ENCODE results near the gene RBM33.

RBM33 gene

DNA sequence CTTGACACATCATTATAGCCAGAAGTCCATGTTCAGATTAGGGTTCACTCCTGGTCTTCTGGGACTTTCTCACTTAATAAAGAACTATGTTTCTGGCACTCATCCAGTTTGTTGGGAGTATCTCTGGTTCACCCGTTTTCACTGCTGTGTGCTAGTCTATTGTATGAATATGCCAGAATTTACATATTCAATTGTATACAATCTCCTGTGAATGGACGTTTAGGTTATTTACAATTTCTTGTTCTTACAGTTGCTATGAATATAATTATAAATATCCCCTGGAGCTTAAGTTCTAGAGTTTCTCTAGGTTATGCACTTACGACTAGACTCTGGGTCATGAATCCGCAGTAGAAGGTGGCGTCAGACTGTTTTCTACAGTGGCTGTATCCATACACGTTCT is 20.0 kb upstream of the RBM33 start:
- no peak for DNase-seq (ENCODE audit: low spot score)

DNA sequence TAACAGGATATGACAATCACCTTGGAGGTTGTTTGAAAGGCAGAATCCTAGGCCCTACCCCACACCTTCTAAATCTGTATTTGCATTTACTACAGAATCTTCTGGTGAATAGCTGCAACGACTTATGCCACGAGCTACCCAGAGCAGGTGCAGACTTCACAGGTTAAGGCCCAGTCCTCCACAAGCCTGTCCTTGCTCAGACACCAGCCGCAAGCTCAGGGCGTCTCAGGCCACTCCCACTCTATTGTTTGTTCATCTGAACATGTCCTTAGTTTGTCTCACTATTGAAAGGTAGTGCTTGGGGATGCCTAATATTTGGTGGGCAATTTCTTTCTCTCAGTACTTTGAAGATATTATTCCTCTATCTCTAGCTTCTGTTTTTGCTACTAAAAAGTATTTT is 18.9 kb upstream of the RBM33 start:
- DNase-seq (ENCODE audit: low spot score), result no peak

DNA sequence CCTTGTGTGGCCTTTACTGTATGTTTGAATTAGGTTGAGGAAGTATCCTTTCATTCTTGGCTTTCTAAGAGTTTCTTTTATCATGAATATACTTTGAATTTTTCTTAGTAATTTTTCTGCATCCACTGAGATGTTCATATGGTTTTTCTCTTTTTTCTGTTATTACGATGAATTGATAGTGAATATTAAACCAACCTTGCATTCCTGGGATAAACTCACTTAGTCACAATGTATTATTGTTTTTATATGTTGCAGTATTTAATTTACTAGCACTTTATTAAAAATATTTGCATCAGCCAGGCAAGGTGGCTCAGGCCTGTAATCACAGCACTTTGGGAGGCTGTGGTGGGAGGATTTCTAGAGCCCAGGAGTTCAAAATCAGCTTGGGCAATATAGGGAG is 15.3 kb upstream of the RBM33 start:
- no peak for DNase-seq (ENCODE audit: low spot score)

DNA sequence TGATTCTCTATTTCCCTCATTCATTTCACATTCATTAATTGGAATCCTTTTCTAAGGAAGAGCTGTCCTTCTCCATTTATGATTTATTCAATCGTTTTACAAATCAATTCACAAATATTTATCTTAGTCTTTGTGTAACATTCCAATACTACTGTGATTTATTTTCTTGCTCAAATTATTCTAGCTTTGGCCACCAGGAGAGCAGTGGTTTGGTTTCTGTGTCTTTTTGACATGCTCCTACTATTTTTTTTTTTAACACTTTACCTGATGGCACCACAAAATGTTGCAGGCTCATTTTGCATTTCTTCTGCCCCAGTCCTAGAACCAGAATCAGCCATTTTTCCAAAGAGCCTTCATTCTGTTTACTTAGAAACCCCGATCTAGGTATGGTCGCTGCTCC is 13.3 kb upstream of the RBM33 start:
- DNase-seq (ENCODE audit: low spot score), result no peak

DNA sequence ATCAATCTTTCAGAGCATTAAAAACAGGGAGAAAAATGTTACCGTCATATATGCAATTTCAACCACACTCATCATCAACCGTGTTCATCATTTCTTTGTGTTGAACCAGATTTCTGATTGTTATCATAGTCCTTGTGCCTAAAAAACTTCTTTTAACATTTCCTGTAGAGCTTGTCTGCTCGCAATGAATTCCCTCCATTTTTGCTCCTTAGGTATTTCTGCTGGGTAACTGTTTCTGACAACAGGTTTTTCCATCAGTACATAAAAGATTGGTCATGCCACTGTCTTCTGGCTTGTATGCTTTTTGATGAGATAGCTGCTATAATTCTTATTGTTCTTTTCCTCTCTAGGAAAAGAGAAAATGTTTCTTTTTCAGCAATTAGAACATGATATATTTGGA is 8.6 kb upstream of the RBM33 start:
- no peak for DNase-seq (ENCODE audit: low spot score)

DNA sequence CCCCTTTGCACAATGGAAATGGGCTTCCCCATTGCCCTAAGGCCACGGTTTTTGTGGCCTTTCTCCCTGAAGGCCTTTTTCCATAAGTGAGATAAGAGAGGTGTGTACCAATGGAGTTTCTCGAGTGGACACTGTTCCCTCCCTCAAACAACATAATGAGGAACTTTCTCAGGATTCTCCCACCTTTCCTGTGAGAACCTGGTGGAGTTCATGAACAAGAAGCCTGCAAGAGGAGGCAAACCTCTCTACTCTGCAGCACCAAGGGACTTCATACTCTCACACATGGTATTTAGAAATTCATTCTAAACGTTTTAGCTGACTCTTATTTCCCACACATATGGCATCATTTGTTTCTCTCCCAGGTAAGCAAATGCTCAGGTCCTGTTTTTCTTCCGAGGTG is 7.3 kb upstream of the RBM33 start:
- no peak for DNase-seq (ENCODE audit: low spot score)

DNA sequence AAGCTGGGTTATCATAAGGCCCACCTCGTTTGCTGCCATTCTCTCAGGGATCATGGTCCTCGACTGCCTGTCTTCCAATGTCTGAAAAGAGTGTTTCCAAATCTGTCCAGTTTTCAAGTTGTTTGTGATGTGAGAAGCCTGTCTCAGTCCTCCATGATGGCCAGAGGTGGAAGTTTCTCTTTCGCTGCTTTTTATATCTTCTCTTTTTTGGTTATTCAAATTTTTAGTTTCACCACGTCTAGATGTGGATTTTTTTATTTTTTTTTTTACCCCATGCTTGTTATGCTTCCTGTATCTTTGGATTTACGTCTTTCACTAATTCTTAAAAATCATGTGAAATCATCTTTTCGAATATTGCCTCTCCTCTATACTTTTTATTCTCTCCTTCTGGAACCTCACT is 6.1 kb upstream of the RBM33 start:
- DNase-seq (ENCODE audit: low spot score), result no peak

DNA sequence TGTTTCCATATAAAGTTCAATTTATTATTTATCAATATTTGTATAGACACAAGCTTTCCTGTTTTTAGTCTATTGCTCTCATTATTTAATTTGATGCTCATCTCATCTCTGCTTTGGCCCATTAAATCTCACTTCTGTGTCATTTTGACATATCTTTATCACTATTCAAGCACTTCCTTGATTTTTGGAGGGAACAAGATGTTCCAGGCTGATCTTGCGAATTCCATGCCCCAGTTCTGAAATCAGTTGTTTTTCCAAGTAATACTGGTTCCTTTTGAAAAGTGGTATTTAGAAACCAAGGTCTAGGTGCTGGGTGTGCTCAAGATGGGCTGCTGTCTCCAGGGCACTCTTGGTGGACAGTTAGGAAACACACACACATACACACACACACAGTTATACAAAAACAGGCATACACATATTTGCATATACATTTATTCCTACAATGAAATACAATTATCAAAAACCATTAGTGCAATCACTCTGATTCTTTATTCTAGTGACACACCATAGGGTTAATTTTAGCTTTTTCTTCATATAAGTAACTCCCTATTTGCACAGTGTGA is 4.4 kb upstream of the RBM33 start:
- DNase-seq (ENCODE audit: low spot score), result no peak

DNA sequence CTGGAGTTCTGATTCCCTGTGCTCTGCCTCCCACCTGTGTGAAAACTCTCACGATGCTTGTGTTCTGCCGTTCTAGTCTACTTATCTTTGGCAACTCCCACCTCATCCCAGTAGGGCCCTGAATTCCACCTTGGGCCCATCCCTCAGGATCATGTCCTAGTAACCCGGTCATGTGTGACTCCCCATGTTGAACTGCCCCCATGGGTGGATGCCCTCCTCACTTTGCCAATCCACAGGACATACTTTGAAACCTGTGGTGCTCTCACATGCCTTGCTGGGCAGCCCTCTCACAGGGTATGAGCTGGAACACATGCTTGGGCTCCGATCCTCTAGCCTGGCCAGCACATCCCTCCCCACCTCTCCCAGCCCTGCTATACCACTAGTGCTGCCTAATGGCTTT is 3.8 kb upstream of the RBM33 start:
- no peak for DNase-seq (ENCODE audit: low spot score)

DNA sequence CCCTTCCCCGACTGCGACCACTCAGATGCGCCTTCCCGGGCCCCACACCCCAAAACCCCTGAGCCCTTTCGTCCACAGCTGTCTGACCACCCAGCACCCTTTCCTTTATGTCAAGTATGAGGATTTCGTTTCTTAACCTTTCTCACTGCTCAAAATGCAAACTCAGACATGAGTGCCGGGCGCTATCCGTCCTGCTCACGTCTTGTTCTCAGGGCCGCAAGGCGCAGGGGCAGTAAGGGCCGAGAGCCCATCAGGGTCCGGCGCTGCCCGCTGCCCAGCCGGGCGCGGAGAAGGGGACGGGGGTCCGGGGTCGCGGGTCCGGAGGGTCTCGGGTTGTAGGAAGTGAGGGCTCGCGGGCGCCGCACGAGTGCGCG is 670 bp upstream of the RBM33 start:
- DNase-seq (ENCODE audit: low spot score), result peak; percentile 83

DNA sequence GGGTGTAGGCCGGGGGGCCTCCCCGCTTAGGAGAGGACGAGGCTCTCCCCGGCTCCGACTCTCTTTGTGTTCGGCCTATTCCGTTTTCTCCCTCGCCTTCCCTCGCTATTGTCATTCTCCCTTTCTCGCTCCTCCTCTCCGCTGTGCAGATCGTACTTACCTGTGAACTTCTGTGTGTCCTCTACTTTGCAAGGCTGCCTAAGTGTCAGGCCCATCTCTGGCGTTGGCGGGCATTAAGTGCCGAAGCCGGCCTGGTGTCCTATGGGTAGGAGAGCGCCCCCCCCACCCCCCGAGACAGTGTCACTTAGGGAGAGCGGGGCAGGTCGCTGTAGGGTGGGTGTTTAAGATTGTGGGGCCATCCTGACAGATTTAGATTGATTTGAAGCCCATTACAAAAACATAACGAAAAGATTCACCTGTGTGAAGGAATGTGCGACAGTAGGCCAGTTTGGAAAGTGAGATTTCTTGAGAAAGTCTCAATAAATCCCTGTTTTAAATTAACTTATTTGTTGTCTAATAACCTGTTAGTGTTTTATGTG is 579 bp downstream of the RBM33 start:
- DNase-seq (ENCODE audit: low spot score), result peak; percentile 60

DNA sequence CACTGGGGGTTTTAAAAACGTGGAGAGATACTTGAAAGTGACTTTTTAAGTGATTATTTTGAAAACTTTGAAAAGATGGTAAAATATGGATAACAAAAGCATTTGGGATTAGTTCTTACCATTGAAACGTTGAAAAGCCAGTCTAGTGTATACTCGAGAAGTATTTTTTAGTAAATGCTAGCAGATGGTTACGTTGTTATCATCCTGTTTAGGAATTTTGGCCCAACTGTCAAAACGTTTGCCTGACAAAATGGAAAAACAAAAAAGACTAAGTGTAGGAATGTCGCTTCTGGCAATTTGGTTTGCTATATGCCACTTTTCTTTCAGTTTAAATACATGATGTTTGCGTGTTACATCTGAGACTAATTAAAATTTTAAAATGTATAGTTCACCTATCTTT is 1.2 kb downstream of the RBM33 start:
- no peak for DNase-seq (ENCODE audit: low spot score)

DNA sequence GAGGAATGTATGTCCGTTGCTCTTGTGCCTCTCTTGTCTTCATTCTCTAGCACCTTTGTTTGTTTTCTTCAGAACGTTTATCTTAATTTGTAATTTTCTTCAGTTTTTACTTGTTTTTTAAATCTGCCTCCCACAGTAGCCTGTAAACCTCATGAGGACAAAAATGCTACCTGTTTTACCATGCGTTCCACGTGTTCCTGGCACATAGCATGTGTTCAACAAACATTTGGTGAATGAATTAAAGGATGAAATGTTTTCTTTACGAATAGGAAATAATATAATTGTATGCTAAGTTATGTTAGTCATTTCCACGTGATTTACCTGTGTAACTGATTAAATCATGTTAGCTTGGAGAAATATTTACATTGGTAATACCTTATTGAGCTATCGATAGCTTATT is 2.2 kb downstream of the RBM33 start:
- DNase-seq (ENCODE audit: low spot score), result no peak

DNA sequence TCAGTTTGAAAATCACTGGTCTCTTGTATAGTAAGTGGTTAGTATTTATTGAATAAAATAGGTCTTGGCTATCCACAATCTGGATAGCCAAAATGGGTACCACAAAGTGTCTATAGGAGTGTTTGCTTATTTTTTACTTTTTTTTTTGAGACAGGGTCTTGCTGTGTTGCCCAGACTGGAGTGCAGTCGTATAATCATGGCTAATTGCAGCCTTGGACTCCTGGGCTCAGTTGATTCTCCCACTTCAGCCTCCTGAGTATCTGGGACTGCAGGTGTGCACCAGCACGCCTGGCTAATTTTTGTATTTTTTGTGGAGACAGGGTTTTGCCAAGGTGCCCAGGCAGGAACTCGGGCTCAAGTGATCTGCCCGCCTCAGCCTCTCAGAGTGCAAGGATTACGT is 2.8 kb downstream of the RBM33 start:
- DNase-seq (ENCODE audit: low spot score), result no peak

DNA sequence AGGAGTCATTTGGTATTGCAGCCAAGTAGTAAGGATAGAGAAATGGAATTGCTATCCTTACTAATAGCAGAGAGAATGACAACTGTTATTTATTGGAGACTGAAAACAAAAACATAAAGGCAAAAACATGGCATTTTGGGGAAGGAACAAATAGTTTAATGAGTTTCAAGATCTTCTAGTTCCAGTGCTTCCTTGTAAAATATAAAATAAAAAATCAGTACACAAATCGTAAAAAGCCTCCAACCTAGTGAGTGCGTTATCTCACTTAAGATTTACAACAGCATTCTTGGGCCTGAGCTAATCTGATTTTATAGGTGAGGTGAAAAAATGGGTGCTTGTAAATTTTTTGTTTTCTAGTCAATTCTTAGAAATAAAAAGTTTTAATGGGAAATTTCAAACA is 3.3 kb downstream of the RBM33 start:
- no peak for DNase-seq (ENCODE audit: low spot score)

DNA sequence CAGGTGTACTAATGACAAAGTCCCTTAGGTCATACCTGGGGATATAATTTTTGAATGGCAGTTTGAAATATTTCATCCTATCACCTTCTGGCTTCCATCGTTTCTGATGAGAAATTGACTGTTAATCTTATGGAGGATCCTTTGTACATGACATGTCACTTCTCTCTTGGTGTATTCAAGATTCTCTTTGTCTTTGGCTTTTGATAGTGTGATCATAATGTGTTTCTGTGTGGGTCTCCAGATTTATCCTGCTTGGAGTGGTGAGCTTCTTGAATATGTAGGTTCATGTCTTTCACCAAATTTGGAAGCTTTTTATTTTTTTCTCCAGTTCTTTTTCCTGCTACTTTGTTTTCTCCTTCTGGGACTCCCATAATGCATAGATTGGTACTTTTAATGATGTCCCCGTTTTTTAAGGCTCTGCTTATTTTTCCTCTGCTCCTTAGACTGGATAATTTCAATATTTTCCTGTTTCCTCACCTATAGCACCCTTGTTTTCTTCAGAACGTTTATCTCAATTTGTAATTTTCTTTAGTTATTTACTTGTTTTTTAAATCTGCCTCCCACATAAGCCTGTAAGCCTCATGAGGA is 4.4 kb downstream of the RBM33 start:
- no peak for DNase-seq (ENCODE audit: low spot score)

DNA sequence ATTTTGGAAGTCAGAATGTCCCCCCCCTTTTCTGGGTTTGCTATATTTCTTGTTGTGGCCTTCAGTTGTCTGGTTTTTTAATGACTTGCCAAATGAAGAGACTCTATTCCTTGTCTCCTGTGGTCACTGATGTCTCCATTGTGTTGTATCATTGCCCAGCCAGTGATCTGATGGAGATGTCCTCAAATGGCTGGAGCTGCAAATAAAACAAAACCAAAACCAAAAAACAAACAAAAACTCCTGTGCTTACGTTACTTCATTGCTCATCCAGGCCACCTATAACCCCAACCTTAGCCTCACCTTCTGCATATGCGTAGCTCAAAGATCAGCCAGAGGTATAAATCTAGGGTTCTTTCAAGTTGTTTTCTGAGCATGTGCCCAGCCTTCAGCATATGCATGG is 5.1 kb downstream of the RBM33 start:
- DNase-seq (ENCODE audit: low spot score), result no peak

DNA sequence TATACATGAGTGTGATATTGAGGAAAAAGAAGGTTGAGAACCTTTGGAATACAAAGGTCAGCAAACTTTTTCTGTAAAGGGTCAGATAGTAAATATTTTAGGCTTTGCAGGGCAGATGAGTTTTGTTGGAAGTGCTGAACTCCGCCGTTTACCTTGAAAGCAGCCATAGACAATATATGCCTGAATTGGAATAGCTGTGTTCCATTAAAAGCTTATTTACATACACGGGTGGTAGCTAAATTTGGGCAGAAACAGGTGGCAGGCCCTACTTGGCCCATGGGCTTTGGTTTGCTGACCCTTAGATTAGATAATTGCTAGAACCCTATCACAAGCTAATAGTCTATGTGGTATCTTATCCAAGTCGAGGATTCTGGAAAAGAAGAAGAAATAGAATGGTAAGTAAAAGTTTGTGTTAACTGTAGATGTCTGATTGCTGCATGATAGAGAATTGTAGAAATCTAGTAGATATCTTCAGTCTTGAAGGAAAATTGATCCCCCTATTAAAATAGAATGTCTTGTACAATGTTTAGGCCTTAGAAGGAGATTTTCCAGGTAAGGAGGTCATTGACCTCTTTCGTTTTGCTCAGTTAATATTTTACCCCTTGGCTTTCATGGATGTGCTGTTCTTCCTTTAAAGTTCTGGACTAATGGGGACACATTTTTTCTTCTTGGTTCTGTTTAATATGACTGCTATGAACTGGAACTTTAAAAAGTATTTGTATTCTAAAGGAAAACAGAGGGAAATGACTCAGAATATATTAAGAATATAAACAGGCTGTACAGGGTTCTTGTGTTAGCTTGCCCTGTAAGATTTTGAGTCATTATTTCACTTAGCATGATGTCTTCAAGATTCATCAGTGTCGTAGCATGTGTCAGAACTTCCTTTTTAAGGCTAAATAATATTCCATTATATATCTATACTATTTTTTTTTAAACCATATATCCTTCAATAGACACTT is 8.0 kb downstream of the RBM33 start:
- DNase-seq (ENCODE audit: low spot score), result no peak

DNA sequence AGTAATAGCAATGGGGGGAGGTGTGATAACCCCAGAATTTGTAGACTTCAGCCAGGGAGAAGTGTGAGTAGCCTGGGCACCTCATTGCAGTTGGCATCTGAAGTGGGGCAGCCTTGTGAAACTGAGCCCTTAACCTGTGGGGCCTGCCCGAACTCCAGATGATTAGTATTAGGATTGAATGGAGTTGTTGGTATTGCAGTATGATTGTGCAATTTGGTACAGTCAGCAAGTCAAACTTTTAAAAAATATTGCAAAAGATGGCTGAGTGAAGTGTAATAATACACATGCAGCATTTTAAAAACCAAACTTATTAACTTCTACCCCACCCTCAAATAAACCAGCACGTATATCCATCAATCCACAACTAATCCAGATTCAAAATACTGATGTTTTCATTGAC is 9.3 kb downstream of the RBM33 start:
- DNase-seq (ENCODE audit: low spot score), result no peak

DNA sequence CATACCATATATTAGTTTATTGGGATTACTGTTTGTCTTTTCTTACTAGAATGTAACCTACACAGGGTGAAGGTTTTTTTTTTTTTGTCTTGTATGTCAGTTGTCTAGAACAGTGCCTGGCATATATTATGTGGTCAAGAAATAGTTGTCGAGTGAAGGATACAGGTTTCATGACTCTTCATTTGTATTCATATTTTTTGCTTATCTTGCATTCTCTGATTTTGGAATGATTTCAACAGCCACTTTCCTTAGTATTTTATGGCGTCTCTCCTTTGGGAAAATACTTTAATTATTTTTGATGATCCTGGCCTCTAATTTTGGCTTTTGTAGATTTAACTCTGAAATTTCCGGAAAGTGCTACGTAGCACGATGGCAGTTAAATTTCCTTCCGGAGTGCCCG is 12.4 kb downstream of the RBM33 start:
- DNase-seq (ENCODE audit: low spot score), result no peak

DNA sequence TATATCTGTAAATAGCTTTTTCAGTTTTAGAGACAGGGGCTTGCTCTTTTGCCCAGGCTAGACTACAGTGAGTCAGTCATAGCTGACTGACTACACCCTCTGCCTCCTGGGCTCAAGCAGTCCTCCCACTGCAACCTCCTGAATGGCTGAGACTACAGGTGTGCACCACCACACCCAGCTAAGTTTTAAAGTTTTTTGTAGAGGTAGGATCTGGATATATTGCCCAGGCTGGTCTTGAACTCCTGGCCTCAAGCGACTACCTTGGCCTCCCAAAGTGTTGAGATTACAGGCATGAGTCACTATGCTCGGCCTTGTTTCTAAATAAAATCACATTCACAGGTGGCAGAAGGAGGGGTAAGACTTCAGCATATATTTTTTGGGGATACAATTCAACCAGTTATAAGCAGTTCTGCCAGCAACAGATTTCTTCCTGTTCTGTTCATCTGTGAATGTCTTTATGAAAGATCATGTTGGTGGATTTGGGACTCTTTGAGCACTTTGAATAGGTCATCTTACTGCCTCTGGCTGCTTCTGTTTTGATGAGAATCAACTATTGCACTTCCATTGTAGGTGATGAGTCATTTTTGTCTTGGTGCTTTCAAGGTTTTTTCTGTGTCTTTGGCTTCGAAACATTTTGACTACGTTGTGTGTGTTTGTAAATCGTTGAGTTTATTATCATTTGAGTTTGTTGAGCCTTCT is 15.7 kb downstream of the RBM33 start:
- no peak for DNase-seq (ENCODE audit: low spot score)

DNA sequence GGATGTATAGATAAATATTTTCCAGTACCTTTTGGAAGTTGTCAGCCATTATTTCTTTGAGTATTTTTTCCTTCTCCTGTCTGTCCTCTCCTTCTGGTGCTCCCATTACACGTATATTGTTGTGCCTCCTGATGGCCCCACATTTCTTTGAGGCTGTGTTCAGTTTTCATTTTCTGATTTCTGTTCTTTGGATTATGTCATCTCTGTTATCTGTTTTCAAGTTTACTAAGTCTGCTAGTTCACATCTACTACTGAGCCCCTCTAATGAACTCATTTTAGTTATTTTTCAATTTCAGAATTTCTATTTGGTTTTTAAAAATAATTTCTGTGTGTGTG is 16.3 kb downstream of the RBM33 start:
- no peak for DNase-seq (ENCODE audit: low spot score)

Data from D341Med (cell line).